NCI-H524 treated with DMSO at 0.1 percent for 48 hours (cell line): ENCODE data around the gene SPRYD7.
"Not testable (repeated sequence)": the region's sequence is repeated elsewhere in the genome, so short reads cannot be mapped to it uniquely, and the experiment has no call there.

ENCODE experiments used
- DNase-seq: peaks from one replicate; lab custom pipeline; 2025; lab: John Stamatoyannopoulos, UW

The SPRYD7 gene, protein sequence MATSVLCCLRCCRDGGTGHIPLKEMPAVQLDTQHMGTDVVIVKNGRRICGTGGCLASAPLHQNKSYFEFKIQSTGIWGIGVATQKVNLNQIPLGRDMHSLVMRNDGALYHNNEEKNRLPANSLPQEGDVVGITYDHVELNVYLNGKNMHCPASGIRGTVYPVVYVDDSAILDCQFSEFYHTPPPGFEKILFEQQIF

DNA sequence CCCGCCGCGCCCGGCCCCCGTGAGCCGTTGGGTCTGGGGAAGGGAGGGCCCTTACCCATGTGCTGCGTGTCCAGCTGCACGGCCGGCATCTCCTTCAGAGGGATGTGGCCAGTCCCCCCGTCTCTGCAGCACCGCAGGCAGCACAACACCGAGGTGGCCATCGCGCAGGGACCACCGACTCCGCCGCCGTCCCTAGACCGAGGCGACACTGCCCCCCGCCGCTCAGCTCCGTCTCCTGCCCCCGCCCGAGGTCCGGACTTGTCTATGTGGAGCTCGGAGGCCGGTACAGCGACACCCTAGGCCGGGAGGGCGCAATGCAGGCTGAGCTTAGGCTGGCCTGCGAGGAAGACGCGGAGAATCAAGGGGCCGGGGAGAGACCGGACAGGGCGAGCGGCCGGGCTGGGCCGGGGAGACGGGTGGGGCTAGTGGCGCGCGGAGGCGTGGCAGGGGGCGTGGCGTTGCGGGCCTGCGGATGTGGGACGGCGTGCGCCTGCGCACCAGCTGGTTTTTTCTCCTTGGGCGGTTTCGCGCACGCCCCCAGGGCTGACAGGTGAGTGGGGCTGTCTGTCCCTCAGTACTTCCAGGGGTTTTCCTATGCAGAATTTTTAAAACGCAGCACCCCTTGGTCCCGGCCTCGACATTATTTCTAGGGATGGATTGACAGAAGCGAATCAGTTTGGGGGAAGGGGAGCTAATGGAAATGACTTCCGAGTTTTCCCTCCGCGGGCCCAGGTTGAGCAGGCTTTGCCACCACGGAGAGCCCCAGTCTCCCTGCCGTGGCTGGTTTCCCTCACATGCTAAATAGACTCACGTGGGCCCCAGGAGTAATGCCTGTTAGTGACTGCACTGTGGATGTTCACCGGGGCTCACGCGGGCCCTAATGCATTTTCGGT, at the start of gene SPRYD7:
Gene SPRYD7, minus strand, starts transcription at position 266 of the 893 bp plus-strand sequence. Its CDS starts 105 bp downstream, at position 161.
- peak; percentile 89 for DNase-seq

DNA sequence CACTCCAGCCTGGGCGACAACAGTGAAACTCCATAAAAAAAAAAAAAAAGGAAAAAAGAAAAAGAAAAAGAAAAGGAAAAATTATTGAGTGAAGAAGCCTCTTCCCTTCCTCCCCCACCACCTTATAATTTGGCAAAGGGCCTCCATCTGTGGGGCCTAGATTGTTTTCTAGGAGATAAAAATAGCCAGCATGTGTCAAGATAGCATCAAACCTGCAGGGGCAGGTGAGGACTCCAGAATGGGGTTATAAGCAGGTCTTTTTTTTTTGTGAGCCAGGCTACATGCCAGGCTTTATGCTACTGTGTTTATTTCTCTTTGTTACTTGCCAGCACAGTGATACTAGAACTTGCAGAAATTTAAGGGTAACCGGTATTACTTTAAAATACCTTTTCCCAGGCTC, 49.0 kb upstream of the SPRYD7 start:
- DNase-seq = no peak

DNA sequence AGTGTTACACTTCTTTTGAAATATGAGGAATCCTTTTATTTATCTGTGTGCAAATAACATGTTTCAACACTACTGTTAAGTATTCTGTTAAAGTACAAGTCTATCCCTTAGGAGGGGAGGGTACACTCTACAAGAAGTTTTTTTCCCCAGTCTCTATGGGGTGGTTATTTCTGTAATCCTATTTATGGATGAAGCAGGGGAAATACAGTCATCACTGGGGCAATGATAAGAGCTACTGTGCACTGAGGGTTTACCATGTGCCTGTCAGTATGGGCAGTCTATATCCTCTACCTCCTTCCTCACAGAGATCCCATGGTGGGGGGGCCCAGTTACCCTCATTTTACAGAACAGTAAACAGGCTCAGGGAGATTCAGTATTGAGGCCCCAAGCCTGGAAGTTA, 44.1 kb upstream of the SPRYD7 start:
- no peak for DNase-seq

DNA sequence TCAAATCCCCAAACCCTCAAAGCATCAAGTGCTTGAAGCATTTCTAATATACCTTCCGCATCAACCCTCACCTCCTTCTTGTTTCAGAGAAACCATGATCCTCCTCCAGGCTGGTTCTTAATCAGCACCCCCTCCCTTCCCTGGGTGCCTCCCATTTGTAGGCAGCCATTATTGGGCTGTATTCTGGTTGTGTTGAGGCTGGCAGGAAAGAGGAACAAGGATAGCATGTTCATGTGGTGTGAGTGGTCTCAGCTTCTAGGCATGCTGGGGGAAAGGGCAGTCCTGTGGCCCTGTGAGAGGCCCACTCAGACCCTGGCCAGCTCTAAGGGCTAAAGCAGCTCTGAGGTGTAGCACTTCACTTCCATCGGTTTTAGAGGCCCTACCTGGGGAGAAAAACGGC, 41.9 kb upstream of the SPRYD7 start:
- no peak for DNase-seq

DNA sequence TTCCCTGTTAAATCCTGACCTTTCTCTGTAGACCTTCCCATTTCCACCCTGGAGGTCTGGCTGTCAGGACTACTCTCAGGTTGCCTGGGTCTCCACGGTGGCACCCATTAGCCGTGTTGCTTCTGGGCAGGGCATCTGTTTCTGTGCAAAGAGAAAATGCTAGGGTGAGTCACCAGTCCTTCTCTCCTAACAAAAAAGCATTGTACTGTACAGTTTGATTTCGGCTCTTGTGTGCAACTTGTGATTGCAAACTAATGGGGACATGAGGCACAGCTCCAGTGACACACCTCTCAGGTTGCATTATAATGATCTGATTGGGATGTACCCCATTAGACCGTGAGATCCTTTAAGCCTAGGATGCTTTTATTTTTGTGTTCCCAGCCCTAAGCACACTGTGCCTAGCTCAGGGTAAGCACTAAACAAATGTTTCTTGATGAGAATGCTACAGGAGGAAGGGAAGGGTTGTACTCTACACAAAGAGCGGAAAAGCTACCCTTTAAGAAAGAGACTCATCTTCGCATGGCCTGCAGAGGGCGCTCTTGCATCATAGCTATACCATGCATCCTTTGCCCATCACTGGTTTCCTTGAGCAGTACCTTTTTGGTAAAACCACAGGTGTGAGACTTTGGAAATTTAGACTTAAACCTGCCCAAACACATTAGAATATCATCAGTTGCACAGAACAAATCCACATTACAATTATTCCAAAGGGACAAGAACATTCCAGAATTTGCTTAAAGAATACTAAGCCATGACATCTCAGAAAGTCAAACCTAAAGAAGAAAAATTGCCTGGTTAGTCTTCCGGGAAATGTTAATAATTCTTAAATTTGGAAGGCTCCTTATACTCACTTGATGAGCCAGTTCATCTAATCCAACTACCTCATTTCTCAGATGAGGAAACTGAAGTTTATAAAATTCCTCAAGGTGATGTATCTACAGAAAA, 40.4 kb upstream of the SPRYD7 start:
- no peak for DNase-seq

DNA sequence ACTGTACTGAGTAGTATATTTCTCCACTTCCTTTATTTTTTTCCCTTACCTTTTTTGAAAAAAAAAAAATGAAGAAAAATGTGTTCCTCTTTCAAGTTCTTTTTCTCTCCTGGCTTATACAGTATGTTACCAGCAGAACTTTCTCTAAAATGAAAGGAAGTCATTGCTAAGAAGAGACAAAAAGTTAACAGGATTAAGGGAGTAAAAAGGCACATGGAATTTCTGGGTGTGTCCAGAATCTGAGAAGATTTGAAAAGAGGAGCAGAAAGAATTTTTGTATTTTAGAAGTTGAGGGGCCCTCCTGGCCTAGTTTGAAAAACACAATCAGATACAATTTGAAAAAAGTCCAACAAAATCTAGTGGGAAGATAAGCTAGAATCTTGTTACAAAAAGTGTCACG, 39.7 kb upstream of the SPRYD7 start:
- no peak for DNase-seq

DNA sequence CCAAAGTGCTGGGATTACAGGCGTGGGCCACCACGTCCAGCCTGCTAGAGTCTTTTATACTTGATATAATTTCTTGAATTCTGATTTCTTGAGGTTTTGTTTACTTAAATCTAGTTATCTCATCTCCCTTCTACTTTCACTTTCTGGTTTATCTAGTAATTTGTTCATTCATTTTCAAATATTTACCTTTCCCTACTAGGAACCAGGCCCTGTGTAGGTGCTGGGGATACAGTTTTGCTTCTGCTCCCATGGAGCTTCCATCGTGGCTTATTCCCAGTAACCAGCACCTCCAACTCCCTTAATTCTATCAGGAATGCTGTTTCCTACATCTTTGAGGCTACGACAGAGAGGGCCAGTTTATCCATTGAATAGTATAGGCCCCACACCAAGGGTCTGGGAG, 36.6 kb upstream of the SPRYD7 start:
- DNase-seq = no peak

DNA sequence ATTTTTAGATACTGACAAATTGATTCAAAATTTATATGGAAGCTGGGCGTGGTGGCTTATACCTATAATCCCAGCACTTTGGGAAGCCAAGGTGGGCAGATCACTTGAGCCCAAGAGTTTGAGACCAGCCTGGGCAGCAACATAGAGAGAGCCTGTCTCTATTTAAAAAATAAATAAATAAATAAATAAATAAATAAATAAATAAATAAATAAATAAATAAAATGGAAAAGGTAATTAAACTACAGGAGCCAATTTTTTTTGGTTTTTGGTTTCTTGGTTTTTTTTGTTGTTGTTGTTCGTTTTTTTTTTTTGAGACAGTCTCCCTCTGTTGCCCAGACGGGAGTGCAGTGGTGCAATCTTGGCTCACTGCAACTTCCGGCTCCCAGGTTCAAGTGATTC, 31.3 kb upstream of the SPRYD7 start:
- no peak for DNase-seq

DNA sequence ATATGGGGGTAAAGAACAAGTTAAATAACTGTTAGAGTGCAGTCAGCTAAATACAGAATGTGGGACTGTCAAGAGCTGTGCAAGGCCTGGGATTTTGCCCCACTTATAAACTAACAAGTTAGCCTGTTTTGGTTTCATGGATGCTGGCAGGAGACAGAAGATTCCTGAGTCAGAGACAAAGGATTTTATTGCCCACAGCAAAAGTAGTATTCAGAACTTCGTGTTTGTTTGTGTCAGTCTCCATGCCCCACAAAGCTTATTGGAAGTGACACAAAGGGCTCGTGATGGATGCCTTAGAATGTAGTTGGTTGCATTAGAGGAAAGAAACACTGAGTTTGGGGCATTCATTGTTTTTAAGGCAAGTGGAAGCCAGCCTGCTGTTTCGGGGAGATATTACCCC, 22.2 kb upstream of the SPRYD7 start:
- DNase-seq = no peak

DNA sequence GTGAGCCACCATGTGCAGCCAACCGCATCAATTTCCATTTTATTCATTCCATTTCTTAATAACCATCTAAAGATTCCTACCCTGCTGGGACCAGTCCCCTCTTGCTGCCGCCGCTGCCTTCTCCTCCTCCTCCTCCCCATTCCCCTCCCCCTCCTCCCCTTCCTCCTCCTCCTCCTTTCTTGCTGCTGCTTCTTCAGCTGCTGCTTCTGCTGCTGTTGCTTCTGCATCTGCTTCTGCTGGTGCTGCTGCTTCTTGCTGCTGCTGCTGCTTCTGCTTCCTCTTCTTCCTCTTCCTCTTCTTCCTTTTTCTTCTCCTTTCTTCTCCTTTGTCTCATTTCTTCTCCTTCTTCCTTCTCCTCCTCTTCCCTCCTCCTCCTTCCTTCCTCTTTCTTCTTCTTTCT, 20.0 kb upstream of the SPRYD7 start:
- no peak for DNase-seq

DNA sequence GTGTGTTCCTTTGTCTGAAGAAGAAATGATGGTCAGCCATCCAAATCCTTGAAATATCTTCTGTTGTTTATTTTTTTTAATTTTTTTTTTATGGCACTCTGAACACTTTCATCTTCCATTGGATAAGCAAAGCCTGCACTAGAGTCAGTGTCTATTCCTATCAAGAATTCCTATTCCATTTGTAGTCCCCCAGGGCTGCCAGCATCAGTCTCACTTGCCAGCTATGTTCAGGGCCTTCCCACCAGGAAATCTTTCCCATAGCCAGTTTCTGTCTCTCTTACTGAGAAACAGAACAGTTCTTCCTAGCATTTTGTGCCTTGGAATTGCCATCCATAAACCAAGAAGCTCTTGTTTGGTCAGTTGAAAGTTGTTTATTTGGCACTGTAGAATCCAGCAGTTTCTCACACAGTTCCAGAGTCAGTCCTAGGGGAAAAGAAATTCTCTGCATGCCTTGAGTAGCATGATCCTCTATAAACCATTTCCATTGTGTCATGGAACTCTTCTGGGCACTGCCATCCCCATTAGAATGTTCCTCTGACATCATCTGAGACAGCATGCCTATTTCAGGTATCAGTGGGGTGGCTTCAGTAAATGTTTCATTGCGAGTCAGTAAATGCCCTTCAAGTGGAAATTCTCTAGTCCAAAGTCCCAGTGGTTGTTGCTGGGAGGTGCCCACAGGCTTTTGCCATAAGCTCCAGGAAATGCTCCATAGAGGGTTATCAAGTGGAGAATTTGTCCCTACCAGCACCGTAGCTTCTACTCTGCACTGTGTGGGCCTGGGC, 18.7 kb upstream of the SPRYD7 start:
- no peak for DNase-seq

DNA sequence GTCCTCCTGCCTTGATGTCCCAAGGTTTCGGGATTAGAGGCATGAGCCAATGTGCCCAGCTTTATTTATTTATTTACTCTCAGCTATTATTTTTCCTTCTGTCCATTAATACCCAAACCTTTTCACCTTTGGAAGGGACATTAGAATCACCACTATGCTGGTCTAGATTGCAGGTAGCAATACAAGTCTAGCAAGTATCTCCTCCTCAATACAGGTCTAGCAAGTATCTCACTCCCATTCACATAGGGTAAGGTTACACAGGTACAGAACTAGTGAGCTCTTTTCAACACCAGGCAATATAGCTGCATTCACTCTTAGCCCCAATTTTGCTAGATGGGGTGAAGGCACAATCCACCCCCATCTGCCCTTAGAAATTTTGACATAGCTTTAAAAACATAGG, 17.4 kb upstream of the SPRYD7 start:
- no peak for DNase-seq

DNA sequence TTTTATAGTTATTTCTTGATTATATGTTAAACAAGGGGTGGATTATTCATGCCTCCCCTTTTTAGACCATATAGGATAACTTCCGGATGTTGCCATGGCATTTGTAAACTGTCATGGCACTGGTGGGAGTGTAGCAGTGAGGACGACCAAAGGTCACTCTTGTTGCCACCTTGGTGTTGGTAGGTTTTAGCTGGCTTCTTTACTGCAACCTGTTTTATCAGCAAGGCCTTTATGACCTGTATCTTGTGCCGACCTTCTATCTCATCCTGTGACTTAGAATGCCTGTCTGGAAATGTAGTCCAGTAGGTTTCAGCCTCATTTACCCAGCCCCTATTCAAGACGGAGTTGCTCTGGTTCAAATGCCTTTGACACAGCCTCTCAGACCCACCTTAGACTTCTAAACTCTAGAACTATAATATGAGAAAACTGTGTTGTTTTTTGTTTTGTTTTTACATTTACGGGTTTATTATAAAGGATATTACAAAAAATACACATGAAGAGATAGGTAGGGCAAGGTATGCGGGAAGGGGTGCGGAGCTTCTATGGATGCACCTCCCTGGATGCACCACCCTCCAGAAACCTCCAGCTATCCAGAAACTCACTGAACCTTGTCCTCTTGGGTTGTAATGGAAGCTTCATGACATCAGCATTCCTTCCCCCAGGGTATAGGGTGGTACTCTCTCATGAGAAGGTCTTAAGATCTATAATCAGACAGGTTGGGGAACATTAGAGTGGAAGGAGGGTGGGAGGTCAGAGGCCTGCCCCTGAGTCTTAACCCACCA, 15.8 kb upstream of the SPRYD7 start:
- no peak for DNase-seq

DNA sequence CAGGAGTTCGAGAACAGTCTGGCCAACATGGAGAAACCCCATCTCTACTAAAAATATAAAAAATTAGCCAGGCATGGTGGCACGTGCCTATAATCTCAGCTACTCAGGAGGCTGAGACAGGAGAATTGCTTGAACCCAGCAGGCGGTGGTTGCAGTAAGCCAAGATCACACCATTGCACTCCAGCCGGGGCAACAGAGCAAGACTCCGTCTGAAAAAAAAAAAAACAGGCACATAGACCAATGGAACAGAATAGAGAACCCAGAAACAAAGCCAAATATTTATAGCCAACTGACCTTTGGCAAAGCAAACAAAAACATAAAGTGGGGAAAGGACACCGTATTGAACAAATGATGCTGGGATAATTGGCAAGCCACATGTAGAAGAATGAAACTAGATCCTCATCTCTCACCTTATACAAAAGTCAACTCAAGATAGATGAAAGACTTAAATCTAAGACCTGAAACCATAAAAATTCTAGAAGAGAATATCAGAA, 12.7 kb upstream of the SPRYD7 start:
- not testable (repeated sequence) for DNase-seq

DNA sequence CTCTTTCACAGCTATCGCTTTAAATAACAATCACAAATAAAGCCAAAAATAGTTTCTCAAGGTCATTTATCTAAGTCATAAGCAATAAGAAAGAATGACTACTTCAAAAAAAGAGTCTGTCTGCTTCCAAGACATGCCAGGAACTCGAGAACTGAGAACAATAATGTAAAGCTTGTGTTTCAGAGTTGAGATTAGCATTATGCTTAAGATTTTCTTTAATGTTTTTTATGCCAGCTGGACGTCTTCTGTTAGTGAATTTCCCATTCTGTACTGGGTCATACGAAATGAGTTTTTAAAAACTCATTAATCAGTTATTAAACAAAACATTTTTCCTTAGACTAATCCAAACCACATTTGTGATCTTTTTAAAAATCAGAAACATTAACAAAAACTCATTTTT, 3.2 kb upstream of the SPRYD7 start:
- no peak for DNase-seq

DNA sequence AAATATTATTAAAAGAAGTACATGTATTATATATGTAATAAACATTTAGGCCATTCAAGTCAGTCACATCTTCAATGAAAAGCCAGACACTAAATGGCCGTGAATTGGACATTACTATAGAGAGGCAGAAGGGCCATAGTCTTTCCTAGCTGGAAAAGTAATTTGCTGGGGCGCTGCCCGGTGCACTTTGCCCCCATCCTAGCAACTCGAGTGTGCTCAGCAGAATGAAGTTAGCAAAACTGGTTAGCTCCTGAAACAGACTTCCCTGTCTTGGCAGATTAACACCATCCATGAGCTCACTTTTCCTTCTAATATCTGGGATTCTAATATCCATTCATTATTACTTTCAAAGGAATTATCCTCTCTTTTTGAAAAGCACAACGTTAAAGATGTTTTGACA, 2.8 kb upstream of the SPRYD7 start:
- DNase-seq = no peak

DNA sequence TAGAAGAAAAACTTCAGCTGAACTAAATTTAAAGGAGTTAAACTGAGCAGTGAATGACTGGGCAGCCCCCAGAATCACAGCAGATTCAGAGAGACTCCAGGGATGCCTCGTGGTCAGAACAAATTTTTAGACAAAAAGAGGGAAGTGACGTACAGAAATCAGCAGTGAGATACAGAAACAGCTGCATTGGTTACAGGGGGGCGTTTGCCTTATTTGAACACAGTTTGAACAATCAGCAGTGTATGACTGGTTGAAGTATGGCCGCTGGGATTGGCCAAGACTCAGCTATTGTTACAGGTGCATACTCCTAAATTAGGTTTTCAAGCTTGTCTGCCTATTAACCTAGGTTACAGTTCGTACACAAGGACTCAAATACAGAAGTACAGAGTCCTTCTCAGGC, 2.2 kb upstream of the SPRYD7 start:
- DNase-seq = no peak

DNA sequence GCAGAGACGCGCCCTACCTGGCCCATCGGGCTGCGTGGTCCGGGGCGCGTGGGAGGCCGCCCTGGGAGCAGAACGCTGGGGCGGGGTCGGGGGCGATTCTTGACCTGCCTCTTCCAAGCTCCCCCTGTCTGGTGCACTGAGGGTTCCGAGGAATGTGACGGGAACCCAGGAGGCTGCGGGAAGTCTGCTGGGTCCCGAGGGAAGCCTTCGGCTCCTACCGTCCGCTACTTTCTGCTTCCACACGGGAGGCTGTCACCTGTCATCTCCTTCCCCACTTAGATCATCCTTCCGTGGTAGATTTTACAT, 781 bp upstream of the SPRYD7 start:
- no peak for DNase-seq

DNA sequence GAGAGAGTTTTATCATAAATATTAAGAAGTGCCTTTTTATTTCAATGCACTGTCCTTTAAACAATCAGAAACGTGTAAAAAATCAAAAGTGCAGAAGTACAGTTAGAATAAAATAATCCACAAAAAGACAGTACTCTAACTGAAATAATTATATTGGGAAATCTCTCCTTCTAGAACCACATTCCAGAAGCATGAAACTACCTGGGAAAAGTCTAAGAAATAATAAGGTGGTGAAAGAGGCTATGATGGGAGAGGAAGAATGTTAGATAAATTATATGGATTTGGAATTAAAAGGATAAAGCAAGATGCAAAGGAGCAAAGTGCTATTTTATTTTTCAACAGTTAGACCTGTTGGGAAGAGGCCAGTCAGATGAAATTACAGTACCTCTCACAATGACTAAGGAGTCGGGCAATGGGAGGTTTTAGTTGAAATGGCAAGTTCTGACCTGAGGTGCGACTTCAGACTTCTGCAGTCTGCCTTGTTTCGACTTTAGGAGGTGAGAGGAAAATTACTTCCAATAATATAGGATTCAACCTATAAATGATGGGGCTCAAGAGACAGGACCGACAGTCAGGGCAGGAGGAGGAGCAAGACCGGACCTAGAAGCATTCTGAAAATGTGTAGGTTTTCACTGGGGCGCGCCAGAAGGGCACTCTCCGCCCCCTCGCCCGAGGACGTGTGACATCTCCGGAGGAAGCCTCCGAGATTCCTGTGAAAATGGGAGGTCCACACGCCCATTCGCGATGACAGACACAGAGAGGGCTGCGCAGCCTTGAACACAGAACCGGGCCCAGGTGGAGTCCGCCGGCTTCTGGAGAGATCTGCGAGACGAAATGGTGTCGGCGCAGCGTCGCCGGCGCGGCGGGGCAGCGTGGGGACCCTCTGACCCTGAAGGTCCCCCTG, 717 bp downstream of the SPRYD7 start:
- no peak for DNase-seq

DNA sequence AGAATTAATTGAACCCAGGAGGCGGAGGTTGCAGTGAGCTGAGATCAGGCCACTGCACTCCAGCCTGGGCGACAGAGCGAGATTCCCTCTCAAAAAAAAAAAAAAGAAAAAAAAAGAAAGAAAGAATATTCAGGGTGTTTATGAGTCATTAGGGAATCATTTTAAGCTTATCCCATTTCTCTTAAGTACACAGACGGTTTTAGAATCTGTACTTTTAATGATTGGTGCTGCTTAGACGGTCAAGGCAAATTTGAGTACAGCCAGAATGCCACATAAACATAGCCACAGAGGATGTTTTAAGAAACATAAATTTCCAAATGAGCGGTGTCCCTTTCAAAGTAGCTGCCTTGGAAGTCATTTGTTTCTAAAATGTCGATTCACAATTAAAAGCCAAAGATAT, 2.6 kb downstream of the SPRYD7 start:
- no peak for DNase-seq
